H9 (cell line): ENCODE data around the gene C4orf51. TPM values are rescaled to one million over a fixed set of nuclear protein-coding genes. Genes with fewer than 3 reads are reported as not detected.

Experiments
- DNase-seq: peaks from one replicate; pipeline ENCODE4 v3.0.0-alpha.2; 2017
- H2AFZ ChIP-seq: one replicate; pipeline ENCODE4 v1.6.1; 2013; ENCODE audit warnings: mild to moderate bottlenecking, low read length, control low read depth, moderate library complexity
- H2AK5ac ChIP-seq: 2 replicates; pipeline ENCODE4 v1.6.1; 2013; ENCODE audit warnings: low read length, control low read depth, mixed read lengths; ENCODE audit not compliant: insufficient read length
- H2BK120ac ChIP-seq: one replicate; pipeline ENCODE4 v1.6.1; 2013; ENCODE audit warnings: low read depth, mild to moderate bottlenecking, low read length, control low read depth, inconsistent platforms; ENCODE audit not compliant: poor library complexity, severe bottlenecking
- H2BK12ac ChIP-seq: 2 replicates; pipeline ENCODE4 v1.6.1; 2013; ENCODE audit warnings: low read length, control low read depth, mixed read lengths, low read depth; ENCODE audit not compliant: insufficient read length
- H2BK15ac ChIP-seq: 2 replicates; pipeline ENCODE4 v1.6.1; 2013; ENCODE audit warnings: low read depth, low read length, control low read depth
- H2BK20ac ChIP-seq: one replicate; pipeline ENCODE4 v1.6.1; 2013; ENCODE audit warnings: low read depth, mild to moderate bottlenecking, low read length, control low read depth, inconsistent platforms; ENCODE audit not compliant: poor library complexity, severe bottlenecking
- H2BK5ac ChIP-seq: 2 replicates; pipeline ENCODE4 v1.6.1; 2013; ENCODE audit warnings: low read length, control low read depth, mixed read lengths; ENCODE audit not compliant: insufficient read length
- H3K14ac ChIP-seq: 2 replicates; pipeline ENCODE4 v1.6.1; 2013; ENCODE audit warnings: low read length, control low read depth; ENCODE audit not compliant: insufficient read depth
- H3K18ac ChIP-seq: 2 replicates; pipeline ENCODE4 v1.6.1; 2013; ENCODE audit warnings: low read depth, mild to moderate bottlenecking, mixed read lengths, low read length, control low read depth; ENCODE audit not compliant: insufficient read length
- H3K23ac ChIP-seq: 2 replicates; pipeline ENCODE4 v1.6.1; 2013; ENCODE audit warnings: low read length, control low read depth, mixed read lengths, low read depth; ENCODE audit not compliant: insufficient read length
- H3K23me2 ChIP-seq: 2 replicates; pipeline ENCODE4 v1.6.1; 2013; ENCODE audit warnings: low read depth, mild to moderate bottlenecking, mixed read lengths, low read length, control low read depth; ENCODE audit not compliant: insufficient read length, poor library complexity, severe bottlenecking
- H3K27ac ChIP-seq: 2 replicates; pipeline ENCODE4 v1.5.1; 2013; ENCODE audit warnings: low read length, control low read depth, mixed read lengths, low read depth; ENCODE audit not compliant: insufficient read length
- H3K27me3 ChIP-seq: 2 replicates; pipeline ENCODE4 v1.6.1; 2013; ENCODE audit warnings: low read length, control low read depth, inconsistent platforms; ENCODE audit not compliant: insufficient read depth
- H3K4ac ChIP-seq: 2 replicates; pipeline ENCODE4 v1.6.1; 2013; ENCODE audit warnings: low read depth, mild to moderate bottlenecking, control low read depth, inconsistent platforms, low read length, moderate library complexity
- H3K4me1 ChIP-seq: 2 replicates; pipeline ENCODE4 v1.6.1; 2013; ENCODE audit warnings: low read length, control low read depth, inconsistent platforms; ENCODE audit not compliant: insufficient read depth
- H3K4me2 ChIP-seq: 2 replicates; pipeline ENCODE4 v1.6.1; 2013; ENCODE audit warnings: low read length, control low read depth, mixed read lengths; ENCODE audit not compliant: insufficient read length, insufficient read depth
- H3K56ac ChIP-seq: 2 replicates; pipeline ENCODE4 v1.6.1; 2013; ENCODE audit warnings: low read depth, mild to moderate bottlenecking, mixed read lengths, low read length, control low read depth; ENCODE audit not compliant: insufficient read length
- H3K79me1 ChIP-seq: 2 replicates; pipeline ENCODE4 v1.6.1; 2013; ENCODE audit warnings: low read depth, mild to moderate bottlenecking, moderate library complexity, low read length, control low read depth, inconsistent platforms; ENCODE audit not compliant: insufficient read depth, poor library complexity, severe bottlenecking
- H3K79me2 ChIP-seq: 2 replicates; pipeline ENCODE4 v1.6.1; 2013; ENCODE audit warnings: low read length, control low read depth, inconsistent platforms; ENCODE audit not compliant: insufficient read depth
- H3K9ac ChIP-seq: 2 replicates; pipeline ENCODE4 v1.6.1; 2013; ENCODE audit warnings: low read length, control low read depth, mixed read lengths; ENCODE audit not compliant: insufficient read length; ENCODE audit errors: extremely low read depth
- H3K9me3 ChIP-seq: one replicate; pipeline ENCODE4 v1.6.1; 2013; ENCODE audit warnings: low read depth, low read length, inconsistent platforms; ENCODE audit not compliant: control insufficient read depth
- H3T11ph ChIP-seq: one replicate; pipeline ENCODE4 v1.6.1; 2013; ENCODE audit warnings: mild to moderate bottlenecking, low read length, control low read depth, inconsistent platforms
- H4K20me1 ChIP-seq: one replicate; pipeline ENCODE4 v1.6.1; 2013; ENCODE audit not compliant: control insufficient read depth, insufficient read length, insufficient read depth
- H4K5ac ChIP-seq: 2 replicates; pipeline ENCODE4 v1.6.1; 2013; ENCODE audit warnings: low read depth, mild to moderate bottlenecking, mixed read lengths, low read length, control low read depth; ENCODE audit not compliant: insufficient read length
- H4K8ac ChIP-seq: replicated peaks from 2 replicates; pipeline ENCODE4 v1.6.1; 2013; ENCODE audit warnings: low read length, control low read depth, mixed read lengths, low read depth; ENCODE audit not compliant: insufficient read length
- H4K91ac ChIP-seq: 2 replicates; pipeline ENCODE4 v1.6.1; 2013; ENCODE audit warnings: low read depth, mild to moderate bottlenecking, moderate library complexity, mixed read lengths, low read length, control low read depth; ENCODE audit not compliant: insufficient read length
- H3K27ac Mint-ChIP-seq, 3 experiments: 2 replicates in 2 of 3; 3 replicates in 1 of 3; pipeline ENCODE4 v1.8.0; 2020 to 2021; ENCODE audit warnings: mixed read lengths in 3 of 3, mild to moderate bottlenecking in 1 of 3, moderate library complexity in 1 of 3
- H3K27me3 Mint-ChIP-seq: 2 replicates; pipeline ENCODE4 v1.8.0; 2021; ENCODE audit warnings: low read depth, mild to moderate bottlenecking, moderate library complexity, mixed read lengths
- H3K36me3 Mint-ChIP-seq, 3 experiments: 2 replicates in 2 of 3; 3 replicates in 1 of 3; pipeline ENCODE4 v1.8.0; 2020 to 2021; ENCODE audit warnings: low read depth in 3 of 3, mixed read lengths in 3 of 3; ENCODE audit not compliant: insufficient read depth in 1 of 3
- H3K4me1 Mint-ChIP-seq, 2 experiments: 2 replicates each; pipeline ENCODE4 v1.8.0; 2020; ENCODE audit warnings: mixed read lengths in 2 of 2
- H3K4me3 Mint-ChIP-seq, 2 experiments: 2 replicates in 1 of 2; 3 replicates in 1 of 2; pipeline ENCODE4 v1.8.0; 2020 to 2021; ENCODE audit warnings: mild to moderate bottlenecking in 2 of 2, mixed read lengths in 2 of 2, moderate library complexity in 1 of 2
- H3K9me3 Mint-ChIP-seq, 2 experiments: 2 replicates in 1 of 2; 3 replicates in 1 of 2; pipeline ENCODE4 v1.8.0; 2020; ENCODE audit warnings: mild to moderate bottlenecking in 2 of 2, mixed read lengths in 2 of 2, moderate library complexity in 1 of 2
- WGBS: extraction: QIAGEN DNeasy Blood & Tissue Kit; methylation state at CpG from one replicate; pipeline ENCODE4 v1.1.7; 2013; ENCODE audit warnings: missing lambda C conversion rate, low lambda C conversion rate, mixed read lengths; ENCODE audit not compliant: insufficient read length; ENCODE audit errors: extremely low coverage; 5-methylcytosine and 5-hydroxymethylcytosine counted together
- total RNA-seq: library from RNA; stranded (reverse); gene quantifications from 2 replicates; pipeline ENCODE4 v1.2.1, GENCODE V29; 2021
- TF ChIP-seq, protein P1 (sequence below): fragments of 200-600 bp; sonication (generic); conservative IDR thresholded peaks from 3 replicates; pipeline ENCODE4 v1.8.0; 2021; ENCODE audit warnings: antibody characterized with exemption, mild to moderate bottlenecking

The C4orf51 gene
- total RNA-seq, 1 experiment from 2014 or later: 6.0 TPM

DNA sequence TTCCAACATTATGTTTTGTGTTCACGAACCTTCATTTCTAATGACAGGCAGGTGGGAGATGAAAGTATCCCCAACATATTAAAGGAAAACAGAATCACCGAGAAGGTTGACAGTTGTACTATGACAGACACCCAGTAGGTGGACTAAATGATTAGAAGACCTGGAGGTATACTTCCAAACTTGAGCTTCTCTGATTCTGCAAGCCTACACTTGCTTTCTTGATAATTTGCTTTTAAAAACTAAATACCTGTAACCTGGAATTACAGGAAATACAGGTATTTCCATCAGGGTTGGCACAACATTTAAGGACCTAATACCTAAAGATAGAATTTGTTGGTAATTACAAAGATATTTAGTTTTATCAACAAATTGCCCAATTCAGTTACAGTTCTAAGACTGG lies 43.4 kb downstream of the C4orf51 start:
- no peak overlapping the region for H2BK15ac ChIP-seq
- no peaks in the 10 kb centered on the region for H4K20me1 ChIP-seq
- no peak overlapping the region for H3K18ac ChIP-seq
- H3K9me3 Mint-ChIP-seq: peaks cover 8 to 14% of the 10 kb centered on the region in 2 experiments
- H2BK5ac ChIP-seq: no peak overlapping the region
- no peaks in the 10 kb centered on the region for H3K27me3 ChIP-seq
- no peak overlapping the region for H2BK20ac ChIP-seq
- no peak overlapping the region for H3K4me3 Mint-ChIP-seq
- H2AFZ ChIP-seq: no peak overlapping the region
- H3K23ac ChIP-seq: no peak overlapping the region
- no peak overlapping the region for H3T11ph ChIP-seq
- H3K4me2 ChIP-seq: no peak overlapping the region
- H3K23me2 ChIP-seq: no peaks in the 10 kb centered on the region
- no peak overlapping the region for H2BK12ac ChIP-seq
- H3K4me1 Mint-ChIP-seq: peaks cover 10 to 12% of the 10 kb centered on the region in 2 experiments
- H3K14ac ChIP-seq: no peak overlapping the region
- no peak overlapping the region for H3K56ac ChIP-seq
- H3K27ac Mint-ChIP-seq: no peak overlapping the region
- peaks cover 4 to 28% (median 12%) of the 10 kb centered on the region in 3 experiments for H3K36me3 Mint-ChIP-seq
- no peak overlapping the region for H2BK120ac ChIP-seq
- no peaks in the 10 kb centered on the region for H3K79me2 ChIP-seq
- H3K4ac ChIP-seq: no peak overlapping the region
- no peak overlapping the region for H3K27ac ChIP-seq
- H3K9me3 ChIP-seq: peaks cover 8% of the 10 kb centered on the region
- no peak overlapping the region for H4K8ac ChIP-seq
- H2AK5ac ChIP-seq: no peak overlapping the region
- no CpG with 5 or more reads among the region's 2 CpGs for WGBS
- no peak overlapping the region for H4K5ac ChIP-seq
- DNase-seq: no peak
- no peaks in the 10 kb centered on the region for H3K79me1 ChIP-seq
- H4K91ac ChIP-seq: no peak overlapping the region
- TF ChIP-seq, protein P1, sequence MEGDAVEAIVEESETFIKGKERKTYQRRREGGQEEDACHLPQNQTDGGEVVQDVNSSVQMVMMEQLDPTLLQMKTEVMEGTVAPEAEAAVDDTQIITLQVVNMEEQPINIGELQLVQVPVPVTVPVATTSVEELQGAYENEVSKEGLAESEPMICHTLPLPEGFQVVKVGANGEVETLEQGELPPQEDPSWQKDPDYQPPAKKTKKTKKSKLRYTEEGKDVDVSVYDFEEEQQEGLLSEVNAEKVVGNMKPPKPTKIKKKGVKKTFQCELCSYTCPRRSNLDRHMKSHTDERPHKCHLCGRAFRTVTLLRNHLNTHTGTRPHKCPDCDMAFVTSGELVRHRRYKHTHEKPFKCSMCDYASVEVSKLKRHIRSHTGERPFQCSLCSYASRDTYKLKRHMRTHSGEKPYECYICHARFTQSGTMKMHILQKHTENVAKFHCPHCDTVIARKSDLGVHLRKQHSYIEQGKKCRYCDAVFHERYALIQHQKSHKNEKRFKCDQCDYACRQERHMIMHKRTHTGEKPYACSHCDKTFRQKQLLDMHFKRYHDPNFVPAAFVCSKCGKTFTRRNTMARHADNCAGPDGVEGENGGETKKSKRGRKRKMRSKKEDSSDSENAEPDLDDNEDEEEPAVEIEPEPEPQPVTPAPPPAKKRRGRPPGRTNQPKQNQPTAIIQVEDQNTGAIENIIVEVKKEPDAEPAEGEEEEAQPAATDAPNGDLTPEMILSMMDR: peak; percentile 21; the same call in 1 of the 3 replicates
- H3K9ac ChIP-seq: no peak overlapping the region
- no peaks in the 10 kb centered on the region for H3K27me3 Mint-ChIP-seq
- peaks cover 3% of the 10 kb centered on the region; the same call in 1 of the 2 replicates for H3K4me1 ChIP-seq
